ENCODE data around the gene ANGPTL4. TPM values are rescaled to one million over a fixed set of nuclear protein-coding genes. Genes with fewer than 3 reads are reported as not detected.
A peak's percentile ranks its signal among the peaks of the same experiment; 100 is the strongest.

ANGPTL4 gene
- total RNA-seq, 1 experiment from 2014 or later = 1.7 TPM

GRCh38 chr19:8387688-8388611, 24.0 kb downstream of the ANGPTL4 start:
- POLR2A ChIA-PET (ENCODE audit: low non-redundant PET) = no interaction called here

DNA sequence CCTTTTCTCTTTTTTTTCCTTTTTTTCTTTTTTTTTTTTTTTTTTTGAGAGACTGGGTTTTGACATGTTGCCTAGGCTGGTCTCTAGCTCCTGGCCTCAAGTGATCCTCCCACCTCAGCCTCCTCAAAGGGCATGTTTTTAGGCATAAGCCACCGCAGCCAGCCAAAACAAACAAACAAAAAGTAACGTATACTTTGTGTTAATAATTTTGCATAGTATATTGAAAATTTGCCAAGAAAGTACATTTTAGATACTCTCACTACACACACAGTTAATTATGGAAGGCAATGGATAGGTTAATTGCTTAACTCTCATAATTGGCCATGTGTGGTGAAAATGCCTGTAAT, 24.6 kb downstream of the ANGPTL4 start:
- POLR2A ChIA-PET (ENCODE audit: low non-redundant PET) = no interaction called here
- no TSS peak for BruUV-seq (replicated peaks)

More at GRCh38 chr19:8387688-8388611, 24.0 kb downstream of the ANGPTL4 start:
- TF ChIP-seq CTCF (conservative IDR thresholded peaks at IDR 0.05; ENCODE audit: low read depth, low read length) = no peak
- no peak for TF ChIP-seq EZH2 (IDR thresholded peaks at IDR 0.05; ENCODE audit: borderline replicate concordance, low read depth, low read length, poor library complexity, severe bottlenecking)
- no peak for DNase-seq (ENCODE audit: low spot score)
- Histone ChIP-seq H3K9me3 (ENCODE audit: low read depth, low read length, poor library complexity, severe bottlenecking) (no peaks in the 10 kb centered on the region), H3K4me1 (ENCODE audit: insufficient read depth, low read length, poor library complexity, severe bottlenecking) (peaks cover 5% of the 10 kb centered on the region), H3K4me3 (ENCODE audit: low read depth, low read length, poor library complexity, severe bottlenecking) (no peak overlapping the region), H3K27ac (ENCODE audit: low read depth, low read length, poor library complexity, severe bottlenecking) (no peak overlapping the region), H3K36me3 (ENCODE audit: insufficient read depth, low read length, poor library complexity, severe bottlenecking) (no peaks in the 10 kb centered on the region), H3K27me3 (replicated peaks; ENCODE audit: insufficient read depth, low read depth, low read length, poor library complexity) (no peaks in the 10 kb centered on the region)
- CTCF ChIA-PET = no interaction called here
- intact Hi-C loops (cut with micrococcal nuclease; ENCODE audit: unreplicated experiment) = no loop called here
- no TSS peak for BruUV-seq (replicated peaks)

GRCh38 chr19:8389891-8390616, 26.1 kb downstream of the ANGPTL4 start, which contains the start of gene RAB11B:
Gene RAB11B, plus strand, starts transcription at chr19:8390360. Its CDS starts 57 bp downstream, at chr19:8390417.
- ChIA-PET CTCF (interaction anchor here (0.6 to 1.3 kb wide), 7 partner anchors 23 to 994 kb away, joined by 3 to 9 read pairs (median 5); partner anchors contain the start of gene MARCHF2), POLR2A (ENCODE audit: low non-redundant PET) (no interaction called here)
- intact Hi-C loops (cut with micrococcal nuclease; ENCODE audit: unreplicated experiment) = no loop called here
- H3K27ac ChIP-seq (ENCODE audit: low read depth, low read length, poor library complexity, severe bottlenecking) = peak within 1 kb of the TSS; percentile 100
- TF ChIP-seq CTCF (conservative IDR thresholded peaks at IDR 0.05; ENCODE audit: low read depth, low read length) (no peak), EZH2 (IDR thresholded peaks at IDR 0.05; ENCODE audit: borderline replicate concordance, low read depth, low read length, poor library complexity, severe bottlenecking) (no peak)
- H3K4me3 ChIP-seq (ENCODE audit: low read depth, low read length, poor library complexity, severe bottlenecking) = peak within 1 kb of the TSS; percentile 91
- BruUV-seq (replicated peaks) = no TSS peak
- no peaks in the 10 kb centered on the region for H3K9me3 ChIP-seq (ENCODE audit: low read depth, low read length, poor library complexity, severe bottlenecking)
- DNase-seq (ENCODE audit: low spot score) = peak; percentile 100
- H3K4me1 ChIP-seq (ENCODE audit: insufficient read depth, low read length, poor library complexity, severe bottlenecking) = peaks cover 5% of the 10 kb centered on the region
- H3K36me3 ChIP-seq (ENCODE audit: insufficient read depth, low read length, poor library complexity, severe bottlenecking) = no peaks in the 10 kb centered on the region
- no peaks in the 10 kb centered on the region for H3K27me3 ChIP-seq (replicated peaks; ENCODE audit: insufficient read depth, low read depth, low read length, poor library complexity)

More for the DNA sequence above, 24.6 kb downstream of the ANGPTL4 start:
- intact Hi-C loops (cut with micrococcal nuclease; ENCODE audit: unreplicated experiment) = no loop called here
- Histone ChIP-seq H3K27me3 (replicated peaks; ENCODE audit: insufficient read depth, low read depth, low read length, poor library complexity) (no peaks in the 10 kb centered on the region), H3K4me1 (ENCODE audit: insufficient read depth, low read length, poor library complexity, severe bottlenecking) (peaks cover 5% of the 10 kb centered on the region), H3K27ac (ENCODE audit: low read depth, low read length, poor library complexity, severe bottlenecking) (no peak overlapping the region), H3K9me3 (ENCODE audit: low read depth, low read length, poor library complexity, severe bottlenecking) (no peaks in the 10 kb centered on the region), H3K4me3 (ENCODE audit: low read depth, low read length, poor library complexity, severe bottlenecking) (no peak overlapping the region), H3K36me3 (ENCODE audit: insufficient read depth, low read length, poor library complexity, severe bottlenecking) (no peaks in the 10 kb centered on the region)
- no peak for TF ChIP-seq EZH2 (IDR thresholded peaks at IDR 0.05; ENCODE audit: borderline replicate concordance, low read depth, low read length, poor library complexity, severe bottlenecking)
- no peak for TF ChIP-seq CTCF (conservative IDR thresholded peaks at IDR 0.05; ENCODE audit: low read depth, low read length)
- CTCF ChIA-PET = no interaction called here
- DNase-seq (ENCODE audit: low spot score) = no peak

Measured in A673 (cell line).